Chondrocyte (in vitro differentiated cells): ENCODE data around the gene DGKG. TPM values are rescaled to one million over a fixed set of nuclear protein-coding genes. Genes with fewer than 3 reads are reported as not detected.
A peak's percentile ranks its signal among the peaks of the same experiment; 100 is the strongest.

ENCODE experiments used
- DNase-seq: peaks from one replicate; pipeline ENCODE4 v3.0.0; 2021; ENCODE audit warnings: mixed read lengths, low spot score
- H3K27ac Mint-ChIP-seq: one replicate; pipeline ENCODE4 v1.8.0; 2021; ENCODE audit warnings: mild to moderate bottlenecking, moderate library complexity, mixed read lengths; ENCODE audit not compliant: unreplicated experiment
- H3K27me3 Mint-ChIP-seq: 2 replicates; pipeline ENCODE4 v1.8.0; 2021; ENCODE audit warnings: low read depth, mixed read lengths
- H3K36me3 Mint-ChIP-seq: 2 replicates; pipeline ENCODE4 v1.8.0; 2021; ENCODE audit warnings: low read depth, mixed read lengths
- H3K4me1 Mint-ChIP-seq: 2 replicates; pipeline ENCODE4 v1.8.0; 2021; ENCODE audit warnings: low read depth, mild to moderate bottlenecking, mixed read lengths
- H3K4me3 Mint-ChIP-seq: one replicate; pipeline ENCODE4 v1.8.0; 2021; ENCODE audit warnings: mild to moderate bottlenecking, moderate library complexity, mixed read lengths; ENCODE audit not compliant: unreplicated experiment
- H3K9me3 Mint-ChIP-seq: 2 replicates; pipeline ENCODE4 v1.8.0; 2021; ENCODE audit warnings: low read depth, mixed read lengths
- total RNA-seq: library from RNA; stranded (reverse); gene quantifications from 3 replicates; pipeline ENCODE4 v1.2.1, GENCODE V29; 2021
- TF ChIP-seq, protein P1 (sequence below): fragments of 200-600 bp; sonication (generic); IDR thresholded peaks from 2 replicates; pipeline ENCODE4 v1.5.0; 2021; ENCODE audit warnings: antibody characterized with exemption, mild to moderate bottlenecking, moderate library complexity

Gene DGKG
- total RNA-seq, 1 donor from 2014 or later: 1.6 TPM

DNA sequence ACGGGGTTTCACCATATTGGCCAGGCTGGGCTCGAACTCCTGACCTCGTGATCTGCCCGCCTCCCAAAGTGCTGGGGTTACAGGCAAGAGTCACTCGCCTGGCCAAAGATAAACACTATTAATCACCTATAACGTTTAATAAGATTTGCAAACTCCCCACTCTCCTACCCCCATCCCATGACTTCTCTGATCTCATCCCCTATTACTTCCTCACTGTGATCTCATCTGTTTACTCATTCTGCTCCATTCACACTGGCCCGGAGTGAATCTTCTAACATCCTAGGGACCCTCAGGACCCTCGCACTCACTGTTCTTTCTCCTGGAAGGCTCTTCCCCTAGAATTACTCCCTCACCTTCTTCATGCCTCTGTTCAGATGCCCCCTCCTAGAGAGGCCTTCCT, 78.9 kb downstream of the DGKG start:
- no peak for DNase-seq
- H3K27ac Mint-ChIP-seq: no peak overlapping the region
- H3K27me3 Mint-ChIP-seq: peaks cover 3% of the 10 kb centered on the region
- H3K36me3 Mint-ChIP-seq: no peaks in the 10 kb centered on the region
- TF ChIP-seq, protein P1, sequence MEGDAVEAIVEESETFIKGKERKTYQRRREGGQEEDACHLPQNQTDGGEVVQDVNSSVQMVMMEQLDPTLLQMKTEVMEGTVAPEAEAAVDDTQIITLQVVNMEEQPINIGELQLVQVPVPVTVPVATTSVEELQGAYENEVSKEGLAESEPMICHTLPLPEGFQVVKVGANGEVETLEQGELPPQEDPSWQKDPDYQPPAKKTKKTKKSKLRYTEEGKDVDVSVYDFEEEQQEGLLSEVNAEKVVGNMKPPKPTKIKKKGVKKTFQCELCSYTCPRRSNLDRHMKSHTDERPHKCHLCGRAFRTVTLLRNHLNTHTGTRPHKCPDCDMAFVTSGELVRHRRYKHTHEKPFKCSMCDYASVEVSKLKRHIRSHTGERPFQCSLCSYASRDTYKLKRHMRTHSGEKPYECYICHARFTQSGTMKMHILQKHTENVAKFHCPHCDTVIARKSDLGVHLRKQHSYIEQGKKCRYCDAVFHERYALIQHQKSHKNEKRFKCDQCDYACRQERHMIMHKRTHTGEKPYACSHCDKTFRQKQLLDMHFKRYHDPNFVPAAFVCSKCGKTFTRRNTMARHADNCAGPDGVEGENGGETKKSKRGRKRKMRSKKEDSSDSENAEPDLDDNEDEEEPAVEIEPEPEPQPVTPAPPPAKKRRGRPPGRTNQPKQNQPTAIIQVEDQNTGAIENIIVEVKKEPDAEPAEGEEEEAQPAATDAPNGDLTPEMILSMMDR: no peak
- H3K4me3 Mint-ChIP-seq: no peak overlapping the region
- H3K9me3 Mint-ChIP-seq: no peaks in the 10 kb centered on the region
- peaks cover 30% of the 10 kb centered on the region for H3K4me1 Mint-ChIP-seq

DNA sequence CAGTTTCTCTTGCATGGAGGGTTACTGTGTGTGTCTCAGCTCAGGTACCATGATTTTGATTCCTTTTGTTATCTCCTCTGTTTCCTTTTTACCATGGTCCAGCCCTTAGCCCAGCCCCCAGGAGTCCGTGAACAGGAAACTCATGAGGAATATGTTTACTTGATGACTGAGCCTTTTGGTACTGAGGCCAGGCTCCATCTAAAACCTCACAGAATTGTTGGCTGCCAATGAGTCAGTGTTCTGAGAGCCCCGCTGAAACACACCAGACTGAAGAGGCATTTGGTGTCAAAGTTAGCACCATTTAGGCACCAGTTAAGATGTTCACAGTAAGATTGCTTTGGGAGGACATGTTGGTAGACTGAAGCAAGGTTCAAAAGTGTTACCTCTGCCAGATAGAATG, 80.9 kb downstream of the DGKG start:
- Mint-ChIP-seq H3K27me3 (peaks cover 4% of the 10 kb centered on the region), H3K4me3 (no peak overlapping the region), H3K27ac (peak overlapping the region; percentile 15), H3K9me3 (no peaks in the 10 kb centered on the region), H3K4me1 (peaks cover 23% of the 10 kb centered on the region), H3K36me3 (no peaks in the 10 kb centered on the region)
- DNase-seq: no peak
- TF ChIP-seq, protein P1: no peak

DNA sequence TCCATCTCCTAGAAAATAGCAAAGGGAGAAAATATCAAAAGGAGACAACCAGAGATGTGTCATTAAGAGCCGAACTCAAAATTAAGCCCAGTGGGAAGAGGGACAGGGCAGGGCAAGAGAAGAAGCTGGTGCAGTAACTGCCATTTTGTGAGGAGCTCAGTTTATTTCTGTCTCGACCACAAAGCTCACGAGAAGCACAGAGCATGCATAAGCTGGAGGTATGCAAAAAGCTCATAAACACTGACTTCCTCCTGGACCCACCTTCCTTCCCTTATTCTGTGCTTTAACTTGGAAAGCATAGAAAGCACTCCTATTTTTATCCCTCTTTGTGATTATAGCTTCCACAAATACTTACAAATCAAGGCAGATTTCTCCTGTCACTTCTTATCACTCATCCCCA, 81.3 kb downstream of the DGKG start:
- Mint-ChIP-seq H3K27ac (peak overlapping the region; percentile 15), H3K9me3 (no peaks in the 10 kb centered on the region), H3K4me1 (peaks cover 23% of the 10 kb centered on the region), H3K4me3 (no peak overlapping the region), H3K27me3 (peaks cover 4% of the 10 kb centered on the region), H3K36me3 (no peaks in the 10 kb centered on the region)
- DNase-seq: no peak
- TF ChIP-seq, protein P1: no peak

DNA sequence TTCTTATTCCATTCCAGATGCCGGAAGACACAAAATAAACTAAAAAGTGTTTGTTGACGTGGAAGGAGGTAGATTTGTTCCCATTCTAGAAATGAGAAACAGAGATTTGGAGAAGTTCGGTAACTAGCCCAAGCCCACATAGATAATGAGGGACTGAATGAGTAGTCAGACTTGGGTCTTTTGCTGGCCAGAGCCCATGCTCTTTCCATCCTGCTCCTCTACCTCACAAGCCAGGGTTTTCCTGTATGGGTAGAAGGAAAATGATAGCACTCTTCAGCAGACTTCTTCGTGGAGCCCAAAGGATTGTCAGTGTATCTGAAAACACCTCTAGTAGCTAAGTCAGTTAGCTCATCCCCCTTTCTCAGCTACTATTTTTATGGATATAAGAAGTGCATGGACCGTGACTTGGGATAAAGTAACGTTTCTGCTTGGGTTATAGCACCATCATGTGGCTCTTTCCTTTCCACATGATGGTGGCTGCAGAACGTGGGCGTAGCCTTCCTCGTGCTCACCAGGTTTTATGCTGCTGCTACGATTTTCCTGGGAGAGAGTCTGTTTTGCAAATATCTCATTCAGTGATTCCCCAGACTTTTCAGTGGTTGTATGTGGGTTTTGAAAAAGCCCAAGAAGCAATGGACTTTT, 84.6 kb downstream of the DGKG start:
- Mint-ChIP-seq H3K27me3 (peaks cover 4% of the 10 kb centered on the region), H3K9me3 (no peaks in the 10 kb centered on the region), H3K36me3 (no peaks in the 10 kb centered on the region), H3K4me3 (no peak overlapping the region), H3K4me1 (peaks cover 18% of the 10 kb centered on the region), H3K27ac (no peak overlapping the region)
- no peak for DNase-seq
- TF ChIP-seq, protein P1: peak; percentile 83

DNA sequence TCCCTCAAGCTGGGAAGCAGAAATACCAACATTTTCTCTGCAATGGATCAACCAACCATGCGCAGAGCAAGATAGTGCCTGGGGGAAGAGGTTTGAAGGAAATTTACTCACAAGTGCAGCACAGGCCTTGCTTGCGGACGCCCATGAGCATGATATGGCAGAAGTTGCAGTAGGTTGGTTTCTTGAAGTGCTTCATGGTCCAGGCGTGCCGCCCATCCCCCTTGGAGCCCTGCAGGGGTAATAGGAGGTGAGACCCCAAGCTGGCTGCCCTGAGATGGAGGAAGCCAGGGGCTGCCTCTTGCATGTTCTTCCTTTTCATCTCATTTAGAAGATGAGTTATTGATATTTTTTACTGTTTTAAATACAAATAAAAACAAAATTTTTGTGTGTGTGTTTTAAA, 86.6 kb downstream of the DGKG start:
- peaks cover 4% of the 10 kb centered on the region for H3K27me3 Mint-ChIP-seq
- H3K4me1 Mint-ChIP-seq: peaks cover 4% of the 10 kb centered on the region
- no peak overlapping the region for H3K27ac Mint-ChIP-seq
- no peaks in the 10 kb centered on the region for H3K36me3 Mint-ChIP-seq
- no peak overlapping the region for H3K4me3 Mint-ChIP-seq
- no peak for DNase-seq
- H3K9me3 Mint-ChIP-seq: no peaks in the 10 kb centered on the region
- TF ChIP-seq, protein P1: no peak
